Stimulated activated CD8-positive, alpha-beta memory T cell treated with anti-CD3 and anti-CD28 coated beads, Interleukin-7, amount 100 ng/mL, for 4 hours (primary cell): Measurements from ENCODE around the gene AKR1B15.

Experiments used
- DNase-seq, 2 donors: peaks; one replicate each; pipeline ENCODE4 v3.0.0-alpha.2; 2020; ENCODE audit warnings: low read depth in 2 of 2

AKR1B15 gene

GRCh38 chr7:134613623-134614347 is 64.9 kb downstream of the AKR1B15 start:
- DNase-seq: no peak

DNA sequence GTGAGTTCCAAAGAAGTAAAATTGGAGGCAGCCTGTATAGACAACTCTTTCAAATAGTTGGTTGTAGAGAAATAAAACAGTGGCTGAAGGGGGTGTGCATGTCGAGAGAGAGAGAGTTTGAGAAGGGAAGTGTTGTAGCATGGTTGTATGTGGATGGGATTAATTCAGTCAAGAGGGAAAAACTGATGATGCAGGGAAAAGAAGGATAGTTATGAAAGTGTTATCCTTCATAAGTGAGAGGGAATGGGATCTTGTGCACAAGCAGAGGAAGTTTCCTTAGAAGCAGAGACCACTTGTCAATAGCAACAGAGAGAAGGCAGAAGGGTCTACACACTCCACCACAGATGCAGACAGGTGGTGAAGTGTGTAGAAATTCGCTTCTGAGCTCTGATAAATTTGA is 67.7 kb downstream of the AKR1B15 start:
- no peak for DNase-seq

DNA sequence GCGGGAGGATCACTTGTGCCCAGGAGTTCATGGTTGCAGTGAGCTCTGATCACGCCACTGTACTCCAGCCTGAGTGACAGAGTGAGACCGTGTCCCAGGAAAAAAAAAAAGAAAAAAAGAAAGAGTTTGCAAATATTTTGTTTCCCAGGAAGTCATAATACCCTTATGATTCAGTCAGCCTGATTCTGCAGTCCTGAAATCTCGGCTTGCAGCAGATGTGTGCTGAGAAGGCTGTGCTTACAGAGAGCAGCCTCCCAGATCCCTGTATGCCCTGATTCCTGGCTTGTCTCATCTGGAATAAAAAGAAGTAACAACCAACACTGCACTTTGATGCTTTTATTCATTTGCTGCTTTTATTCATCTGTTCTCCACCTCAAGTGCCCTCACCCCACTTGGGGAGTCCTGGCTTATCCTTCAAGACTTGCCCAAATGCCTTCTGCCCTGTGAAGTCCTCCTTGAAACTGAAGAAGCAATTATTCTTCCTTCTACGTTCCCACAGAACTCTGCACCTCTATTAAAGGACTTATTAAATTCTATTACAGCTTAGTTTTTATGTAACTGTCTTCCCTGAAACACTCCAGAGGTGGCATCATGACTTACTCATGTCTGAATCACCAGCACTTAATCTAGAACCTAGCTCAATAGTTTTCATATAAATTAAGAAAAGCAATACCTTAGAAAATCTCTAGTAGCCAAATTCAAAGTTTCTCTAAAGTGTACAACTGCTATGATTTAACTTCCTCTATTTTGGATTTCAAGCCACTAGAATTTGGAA is 70.0 kb downstream of the AKR1B15 start:
- no peak for DNase-seq

GRCh38 chr7:134619627-134620331 is 70.9 kb downstream of the AKR1B15 start:
- no peak for DNase-seq

GRCh38 chr7:134622303-134622995 is 73.5 kb downstream of the AKR1B15 start:
- DNase-seq: no peak

GRCh38 chr7:134623193-134623592 is 74.3 kb downstream of the AKR1B15 start:
- no peak for DNase-seq

GRCh38 chr7:134625550-134625949 is 76.6 kb downstream of the AKR1B15 start:
- no peak for DNase-seq

- DNase-seq: no peak
These were observed 78.3 kb downstream of the AKR1B15 start for GRCh38 chr7:134627109-134627774.

GRCh38 chr7:134627775-134628153 is 78.9 kb downstream of the AKR1B15 start:
- no peak for DNase-seq

DNA sequence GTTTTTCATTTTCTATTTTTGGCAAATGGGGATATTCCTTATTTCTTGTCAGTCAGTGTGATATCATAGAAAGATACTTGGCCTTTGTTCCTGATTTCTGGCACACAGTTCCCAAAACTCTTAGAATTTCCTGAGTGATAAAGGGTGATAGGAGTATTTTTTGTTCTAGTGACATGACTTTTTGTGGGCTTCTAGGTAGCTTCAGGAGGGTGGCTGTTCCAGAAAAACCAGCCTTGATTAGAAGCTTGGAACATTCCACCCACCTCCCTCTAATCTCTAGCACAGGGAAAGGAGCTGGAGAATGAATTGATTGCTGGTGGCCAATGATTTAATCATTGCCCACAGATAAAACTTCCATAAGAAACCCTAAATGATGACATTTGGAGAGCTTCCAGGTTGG is 80.5 kb downstream of the AKR1B15 start:
- DNase-seq: no peak
